HPDE6-E6E7 (cell line): ENCODE measurements around the gene GAS7.

ENCODE experiments used
- DNase-seq: peaks from one replicate; pipeline ENCODE4 v3.0.0; 2011; ENCODE audit warnings: missing footprints; ENCODE audit errors: extremely low spot score

Gene GAS7

GRCh38 chr17:10200645-10201044 lies 2.2 kb upstream of the GAS7 start:
- DNase-seq, result no peak

DNA sequence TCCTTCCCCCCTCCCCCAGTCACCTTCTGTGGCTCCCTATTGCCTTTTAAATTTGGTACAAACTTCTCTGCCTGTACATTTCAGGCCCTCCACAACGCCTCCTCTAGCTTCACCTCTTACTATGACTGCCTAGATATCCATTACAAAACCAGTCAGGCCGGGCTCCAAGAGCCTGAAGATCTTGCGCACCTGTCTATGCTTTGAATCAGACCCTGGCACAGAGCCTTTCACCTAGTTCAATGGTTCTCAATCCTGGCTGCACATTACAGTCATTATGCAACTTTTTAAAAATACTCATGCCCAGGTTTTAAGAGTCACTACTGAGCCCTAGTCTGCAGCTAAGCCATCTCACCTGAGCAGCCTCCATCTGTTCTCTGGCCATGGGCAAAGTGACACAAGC lies 1.6 kb upstream of the GAS7 start:
- no peak for DNase-seq

DNA sequence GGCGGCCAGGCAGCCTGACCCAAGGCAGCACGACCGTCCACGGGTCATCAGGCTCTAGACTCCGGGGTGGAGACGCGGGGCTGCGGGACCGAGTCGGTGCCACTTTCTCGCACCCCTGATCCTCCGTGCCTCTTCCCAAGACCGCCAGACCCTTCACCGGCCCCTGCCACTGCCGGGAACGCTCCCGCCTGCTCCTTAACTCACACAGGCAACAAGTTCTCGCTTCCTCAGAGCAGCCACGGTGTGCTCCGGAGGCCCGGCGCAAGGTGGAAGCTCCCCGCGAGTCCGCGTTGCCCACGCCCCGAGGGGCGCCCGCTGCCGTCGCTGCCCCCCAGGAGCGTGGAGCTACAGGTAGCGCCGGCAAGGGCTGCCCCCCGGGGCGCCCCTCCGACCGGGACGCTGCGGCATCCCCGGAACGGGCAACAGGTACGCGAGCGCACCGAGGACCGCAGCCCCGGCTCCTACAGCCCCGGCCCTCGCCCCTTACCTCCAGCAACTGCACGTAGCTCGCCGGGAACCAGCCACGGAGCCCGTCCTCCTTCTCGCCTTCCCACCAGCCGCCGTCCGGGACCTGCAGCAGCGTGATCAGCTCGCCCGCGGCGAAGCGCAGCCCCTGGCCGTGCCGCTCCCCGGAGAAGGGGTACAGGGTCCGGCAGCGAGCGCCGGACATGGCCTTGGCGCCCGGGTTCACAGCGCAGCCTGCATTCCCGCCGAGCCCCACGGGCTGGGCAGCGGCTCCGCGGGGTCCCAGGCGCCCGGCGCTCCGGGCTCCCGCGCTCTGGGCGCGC lies 491 bp downstream of the GAS7 start:
- DNase-seq, result no peak

- no peak for DNase-seq
Measured at GRCh38 chr17:10197362-10197720, 1.1 kb downstream of the GAS7 start.

DNA sequence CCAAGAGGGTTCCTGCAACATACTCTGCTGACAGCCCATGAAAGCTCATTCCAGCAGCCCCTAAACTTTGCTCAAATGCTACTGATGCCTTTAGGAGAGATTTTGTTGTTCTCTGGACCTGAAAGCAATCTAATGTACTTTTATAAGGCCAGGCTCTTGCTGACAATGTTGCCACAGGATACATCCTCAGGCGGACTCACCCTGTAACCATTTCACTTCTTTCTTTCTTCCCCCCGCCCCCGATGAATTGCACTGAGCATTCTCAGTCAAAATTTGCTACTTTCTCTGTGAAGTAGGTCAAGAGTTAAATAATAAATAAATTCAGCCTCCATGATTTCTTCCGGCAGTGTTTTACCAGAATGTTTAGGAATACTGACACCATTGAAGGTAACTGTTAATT lies 1.5 kb downstream of the GAS7 start:
- DNase-seq, result no peak

GRCh38 chr17:10196384-10196895 lies 2.0 kb downstream of the GAS7 start:
- DNase-seq, result no peak

- no peak for DNase-seq
Measured at GRCh38 chr17:10195090-10195805, 3.2 kb downstream of the GAS7 start.

DNA sequence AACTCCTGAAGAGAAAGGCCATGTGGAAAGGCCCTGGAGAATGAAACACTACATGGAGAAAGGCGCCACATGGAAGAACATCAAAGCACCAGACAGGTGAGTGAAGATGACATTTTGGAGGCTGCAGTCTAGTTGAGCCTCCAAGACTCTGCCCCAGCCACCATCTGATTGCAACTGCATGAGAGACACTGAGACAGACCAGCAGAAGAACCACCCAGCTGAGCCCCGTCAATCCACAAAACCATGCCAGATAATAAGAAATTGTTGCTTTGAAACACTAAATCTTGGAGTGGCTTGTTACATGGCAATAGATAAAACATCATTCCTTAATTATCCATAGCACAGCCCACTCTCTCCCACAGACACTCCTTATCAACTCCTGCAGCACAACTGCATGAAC lies 4.8 kb downstream of the GAS7 start:
- no peak for DNase-seq

GRCh38 chr17:10192972-10193371 lies 5.4 kb downstream of the GAS7 start:
- no peak for DNase-seq

DNA sequence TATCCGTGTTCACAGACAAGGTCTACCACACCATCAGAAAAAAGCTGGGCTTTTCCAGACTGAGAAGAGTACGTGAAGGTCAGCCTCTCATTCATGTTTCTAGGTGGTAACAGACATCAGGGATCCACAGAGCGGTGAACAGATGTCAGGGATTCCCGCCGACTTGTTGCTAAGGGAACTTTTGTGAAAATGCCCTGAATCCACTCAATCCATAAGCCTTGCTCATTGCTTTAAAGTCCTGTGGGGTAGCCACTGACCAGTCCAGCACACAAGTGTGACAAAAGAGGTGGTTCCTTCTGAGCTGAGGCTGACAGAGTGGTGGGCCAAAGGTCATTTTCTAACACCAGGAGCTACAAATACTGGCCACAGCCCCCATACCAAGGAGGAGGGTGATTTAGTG lies 5.9 kb downstream of the GAS7 start:
- no peak for DNase-seq

DNA sequence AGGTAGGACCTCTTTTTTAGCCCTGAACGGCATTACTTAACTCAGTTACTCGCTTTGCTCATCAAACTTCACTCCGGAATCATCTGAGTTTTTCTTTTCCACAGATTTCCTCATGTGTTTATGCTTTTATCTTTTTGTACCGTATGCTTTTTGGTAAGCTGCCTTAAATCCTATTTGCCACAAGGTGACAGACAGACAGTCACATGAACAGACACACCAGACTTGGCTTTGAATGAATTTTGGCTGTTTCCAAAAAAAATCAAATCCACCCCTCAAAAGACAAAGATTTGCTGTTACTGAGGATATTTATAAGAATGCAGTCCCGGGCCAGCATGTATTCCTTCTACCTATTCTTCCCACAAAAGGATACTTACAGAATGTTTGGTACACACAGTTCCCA lies 10.9 kb downstream of the GAS7 start:
- no peak for DNase-seq

- DNase-seq, result no peak
Measured at GRCh38 chr17:10186771-10187410, 11.5 kb downstream of the GAS7 start.

DNA sequence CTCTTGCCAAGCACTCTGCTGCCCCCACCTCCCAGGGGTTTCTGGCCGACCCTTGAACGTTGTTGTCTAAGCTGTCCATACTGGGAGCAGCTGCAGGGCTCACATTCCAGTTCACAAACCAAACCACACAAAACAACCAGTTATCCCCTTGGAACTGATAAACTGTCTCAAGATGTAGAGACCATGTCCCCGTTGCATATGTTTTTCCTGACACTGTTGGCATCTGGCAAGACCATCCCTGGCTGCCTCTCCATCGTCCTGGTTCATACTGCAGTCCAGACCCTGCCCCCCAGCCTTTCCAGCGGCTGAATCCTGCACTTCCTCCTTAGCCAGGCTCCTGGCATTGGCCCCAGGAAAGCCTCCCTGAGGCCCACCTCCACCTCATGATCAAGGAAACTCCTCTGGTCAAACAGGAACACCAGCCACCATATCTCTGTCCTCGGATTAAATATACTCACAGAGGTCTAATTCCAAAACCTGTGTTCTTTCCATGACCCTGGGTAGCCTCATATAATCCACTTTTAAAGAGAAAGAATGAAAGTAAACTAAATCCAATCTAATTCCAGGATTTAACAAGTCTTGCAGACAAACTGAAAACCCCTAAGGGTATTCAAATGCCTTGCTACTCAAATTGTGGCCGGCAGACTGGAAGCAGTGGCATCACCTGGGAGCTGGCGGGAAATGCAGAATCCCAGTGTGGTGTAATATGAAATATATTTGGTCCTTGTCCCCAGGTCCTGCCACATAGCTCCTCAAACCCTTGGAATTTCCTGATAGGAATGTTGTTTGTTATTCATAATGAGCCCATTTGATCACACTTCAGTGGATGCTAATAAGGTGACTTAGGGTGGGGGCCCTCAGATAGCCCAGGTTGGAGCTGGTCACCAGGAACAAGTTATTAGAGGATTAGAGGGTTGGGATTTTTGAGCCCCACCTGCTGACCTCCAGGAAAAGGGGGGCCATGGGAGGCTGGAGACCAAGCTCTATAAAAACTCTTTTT lies 14.2 kb downstream of the GAS7 start:
- DNase-seq, result no peak

DNA sequence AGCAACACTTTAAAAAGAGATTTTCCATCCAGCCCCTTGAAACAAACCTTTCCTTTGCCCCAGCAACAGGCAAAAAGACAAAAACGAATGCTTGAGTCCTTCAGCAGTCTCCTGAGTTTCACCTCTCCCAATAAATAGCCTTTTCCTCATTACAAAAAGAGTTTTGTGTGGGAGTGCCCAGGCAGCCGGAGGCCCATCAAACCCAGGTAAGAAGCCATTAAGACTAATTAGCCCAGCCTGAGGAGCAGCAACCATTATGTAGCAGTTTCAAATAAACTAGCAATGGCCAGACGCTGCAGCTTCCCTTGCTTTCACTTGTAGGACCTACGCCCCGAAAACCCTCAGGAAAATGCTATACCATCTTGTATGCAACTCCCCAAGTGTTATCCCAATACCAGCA lies 15.6 kb downstream of the GAS7 start:
- no peak for DNase-seq

GRCh38 chr17:10178506-10178991 lies 19.9 kb downstream of the GAS7 start:
- no peak for DNase-seq

- no peak for DNase-seq
Measured at GRCh38 chr17:10177913-10178505, 20.4 kb downstream of the GAS7 start.

GRCh38 chr17:10177131-10177912 lies 21.1 kb downstream of the GAS7 start:
- no peak for DNase-seq

DNA sequence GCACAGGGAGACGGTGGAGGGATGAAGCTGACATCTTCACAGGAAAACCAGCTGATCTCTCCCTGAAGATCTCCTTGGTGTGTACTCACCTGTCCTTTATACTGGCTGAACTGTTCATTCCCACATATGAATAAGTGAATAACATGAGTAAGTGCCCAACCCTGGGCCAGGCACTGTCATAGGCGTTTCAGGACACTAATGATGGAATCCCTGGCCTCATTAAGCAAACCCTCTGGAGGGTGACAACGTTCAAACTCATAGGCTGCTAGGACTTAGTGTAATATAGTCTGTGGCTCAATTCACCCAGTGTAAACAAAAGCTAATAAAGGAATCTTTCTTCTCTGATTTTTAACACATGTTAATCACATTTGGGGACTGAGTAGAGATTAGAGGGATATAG lies 24.5 kb downstream of the GAS7 start:
- no peak for DNase-seq

GRCh38 chr17:10172778-10173177 lies 25.6 kb downstream of the GAS7 start:
- no peak for DNase-seq

DNA sequence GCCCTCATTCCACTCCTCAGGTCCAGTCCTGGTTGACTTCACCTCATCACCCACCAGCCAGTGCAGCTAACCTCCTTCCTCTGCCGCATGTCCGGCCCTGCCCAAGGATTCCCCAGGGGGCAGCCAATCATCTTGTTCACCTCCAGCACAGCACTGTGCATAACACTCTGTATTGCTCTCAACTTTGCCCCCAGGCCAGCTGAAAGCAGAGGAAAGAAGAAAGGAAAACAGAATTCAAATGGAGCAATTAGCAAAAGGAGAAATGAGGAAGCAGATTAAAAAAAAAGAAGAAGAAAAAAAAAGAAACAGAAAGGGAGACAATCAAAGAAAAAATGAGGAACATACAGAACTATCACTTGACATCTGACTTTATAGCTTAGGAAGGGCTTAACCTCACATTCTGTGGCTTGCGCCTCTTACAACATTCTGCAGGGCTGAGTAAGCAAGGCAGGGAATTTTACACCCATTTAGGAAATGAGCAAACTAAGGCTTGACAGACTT lies 26.1 kb downstream of the GAS7 start:
- no peak for DNase-seq
